ENCODE results near the gene SF3B1.
A peak's percentile ranks its signal among the peaks of the same experiment; 100 is the strongest.

SF3B1 gene

DNA sequence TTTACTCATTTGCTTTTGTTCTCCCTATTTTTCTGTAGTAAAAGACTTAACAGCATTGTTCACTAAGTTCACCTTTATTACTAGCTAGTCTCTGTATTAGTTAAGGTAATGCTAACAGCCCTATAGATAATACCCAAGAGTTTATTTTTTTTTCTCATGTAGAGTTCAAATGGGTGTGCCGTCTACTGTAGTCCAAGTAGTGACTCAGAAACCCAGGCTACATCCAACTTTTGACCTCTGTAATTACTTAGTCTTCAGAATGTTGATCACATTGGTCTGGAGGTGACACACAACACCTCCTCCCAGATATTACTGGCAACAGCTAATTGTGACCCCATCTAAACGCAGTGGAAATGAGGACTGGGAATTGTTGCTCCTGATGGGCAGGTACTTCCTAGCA lies 26.2 kb upstream of the SF3B1 start:
- TF ChIP-seq, protein P1, sequence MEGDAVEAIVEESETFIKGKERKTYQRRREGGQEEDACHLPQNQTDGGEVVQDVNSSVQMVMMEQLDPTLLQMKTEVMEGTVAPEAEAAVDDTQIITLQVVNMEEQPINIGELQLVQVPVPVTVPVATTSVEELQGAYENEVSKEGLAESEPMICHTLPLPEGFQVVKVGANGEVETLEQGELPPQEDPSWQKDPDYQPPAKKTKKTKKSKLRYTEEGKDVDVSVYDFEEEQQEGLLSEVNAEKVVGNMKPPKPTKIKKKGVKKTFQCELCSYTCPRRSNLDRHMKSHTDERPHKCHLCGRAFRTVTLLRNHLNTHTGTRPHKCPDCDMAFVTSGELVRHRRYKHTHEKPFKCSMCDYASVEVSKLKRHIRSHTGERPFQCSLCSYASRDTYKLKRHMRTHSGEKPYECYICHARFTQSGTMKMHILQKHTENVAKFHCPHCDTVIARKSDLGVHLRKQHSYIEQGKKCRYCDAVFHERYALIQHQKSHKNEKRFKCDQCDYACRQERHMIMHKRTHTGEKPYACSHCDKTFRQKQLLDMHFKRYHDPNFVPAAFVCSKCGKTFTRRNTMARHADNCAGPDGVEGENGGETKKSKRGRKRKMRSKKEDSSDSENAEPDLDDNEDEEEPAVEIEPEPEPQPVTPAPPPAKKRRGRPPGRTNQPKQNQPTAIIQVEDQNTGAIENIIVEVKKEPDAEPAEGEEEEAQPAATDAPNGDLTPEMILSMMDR (conservative IDR thresholded peaks at IDR 0.05), result no peak
- H3K27ac ChIP-seq, result no peak overlapping the region

DNA sequence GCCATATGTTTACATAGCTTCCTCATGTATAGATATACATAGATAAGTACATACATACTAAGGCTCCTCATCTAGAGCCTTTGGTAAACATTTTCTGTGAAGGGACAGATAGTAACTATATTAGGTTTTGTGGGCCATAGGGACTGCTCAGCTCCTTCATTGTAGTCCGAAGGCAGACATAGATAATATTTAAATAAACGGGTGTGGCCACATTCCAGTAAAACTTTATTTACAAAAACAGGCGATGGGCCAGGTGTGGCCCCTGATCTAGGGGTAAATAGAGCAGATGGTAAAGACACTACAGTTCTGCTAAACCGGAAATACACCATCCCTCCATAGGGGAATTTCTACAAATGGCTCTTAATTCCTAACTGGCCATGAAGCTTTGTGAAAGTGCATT lies 25.8 kb upstream of the SF3B1 start:
- TF ChIP-seq, protein P1 (conservative IDR thresholded peaks at IDR 0.05), result no peak
- H3K27ac ChIP-seq, result no peak overlapping the region

DNA sequence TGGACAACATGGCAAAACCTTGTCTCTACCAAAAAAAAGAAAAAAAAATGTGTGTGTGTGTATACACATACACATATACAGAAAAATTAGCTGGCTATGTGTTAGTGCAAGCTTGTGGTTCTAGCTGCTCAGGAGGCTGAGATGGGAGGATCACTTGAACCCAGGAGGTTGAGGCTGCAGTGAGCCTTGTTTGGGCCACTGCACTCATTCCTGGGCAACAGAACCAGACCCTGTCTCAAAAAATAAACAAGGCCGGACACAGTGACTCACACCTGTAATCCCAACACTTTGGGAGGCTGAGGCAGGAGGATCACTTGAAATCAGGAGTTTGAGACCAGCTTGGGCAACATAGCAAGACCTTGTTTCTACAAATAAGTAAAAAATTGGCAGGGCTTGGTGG lies 20.6 kb upstream of the SF3B1 start:
- no peak overlapping the region for H3K27ac ChIP-seq
- TF ChIP-seq, protein P1 (conservative IDR thresholded peaks at IDR 0.05), result no peak

DNA sequence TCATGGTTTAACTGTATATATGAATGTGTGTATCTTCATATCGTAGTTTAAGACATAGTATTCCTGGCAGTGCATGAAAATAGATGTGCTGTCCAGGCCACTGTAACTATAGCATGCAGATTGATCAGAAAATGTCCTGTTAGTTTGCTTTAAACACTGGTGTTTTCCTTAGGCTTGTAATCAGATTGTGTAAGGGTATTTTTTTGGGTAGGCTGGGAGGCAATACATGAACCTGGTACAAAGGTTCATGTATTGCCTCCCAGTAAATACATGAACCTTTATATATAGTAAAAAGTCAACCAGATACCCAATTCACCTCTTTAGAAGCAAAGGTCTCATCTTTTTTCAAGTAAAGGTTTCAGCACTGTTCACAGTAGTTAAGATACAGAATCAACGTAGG lies 20.1 kb upstream of the SF3B1 start:
- TF ChIP-seq, protein P1 (conservative IDR thresholded peaks at IDR 0.05), result no peak
- H3K27ac ChIP-seq, result peak overlapping the region; percentile 88

DNA sequence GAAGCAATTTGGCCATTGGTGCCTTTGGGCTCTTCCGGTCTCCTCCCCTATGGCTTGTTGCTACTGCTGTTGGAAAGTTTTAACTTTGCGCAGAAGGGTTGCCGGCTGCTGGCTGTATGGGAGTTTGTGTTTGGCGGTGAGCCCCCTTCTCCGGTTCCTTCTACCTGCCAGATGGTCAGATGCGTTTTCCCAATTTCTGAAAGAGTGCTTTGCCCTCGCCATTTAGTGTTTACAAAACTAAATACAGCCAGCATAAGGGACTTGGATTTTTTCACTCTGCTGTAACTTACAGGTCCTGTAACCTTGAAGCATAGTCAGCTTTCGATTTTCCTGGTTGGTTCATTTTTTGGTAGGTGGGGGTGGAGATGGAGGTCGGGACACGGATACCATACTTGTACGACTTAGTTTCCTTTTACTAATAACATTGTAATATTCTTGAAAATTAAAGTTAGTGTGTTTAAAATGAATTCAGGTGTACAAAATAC lies 19.1 kb upstream of the SF3B1 start:
- TF ChIP-seq, protein P1 (conservative IDR thresholded peaks at IDR 0.05), result no peak
- peak overlapping the region; percentile 88 for H3K27ac ChIP-seq

DNA sequence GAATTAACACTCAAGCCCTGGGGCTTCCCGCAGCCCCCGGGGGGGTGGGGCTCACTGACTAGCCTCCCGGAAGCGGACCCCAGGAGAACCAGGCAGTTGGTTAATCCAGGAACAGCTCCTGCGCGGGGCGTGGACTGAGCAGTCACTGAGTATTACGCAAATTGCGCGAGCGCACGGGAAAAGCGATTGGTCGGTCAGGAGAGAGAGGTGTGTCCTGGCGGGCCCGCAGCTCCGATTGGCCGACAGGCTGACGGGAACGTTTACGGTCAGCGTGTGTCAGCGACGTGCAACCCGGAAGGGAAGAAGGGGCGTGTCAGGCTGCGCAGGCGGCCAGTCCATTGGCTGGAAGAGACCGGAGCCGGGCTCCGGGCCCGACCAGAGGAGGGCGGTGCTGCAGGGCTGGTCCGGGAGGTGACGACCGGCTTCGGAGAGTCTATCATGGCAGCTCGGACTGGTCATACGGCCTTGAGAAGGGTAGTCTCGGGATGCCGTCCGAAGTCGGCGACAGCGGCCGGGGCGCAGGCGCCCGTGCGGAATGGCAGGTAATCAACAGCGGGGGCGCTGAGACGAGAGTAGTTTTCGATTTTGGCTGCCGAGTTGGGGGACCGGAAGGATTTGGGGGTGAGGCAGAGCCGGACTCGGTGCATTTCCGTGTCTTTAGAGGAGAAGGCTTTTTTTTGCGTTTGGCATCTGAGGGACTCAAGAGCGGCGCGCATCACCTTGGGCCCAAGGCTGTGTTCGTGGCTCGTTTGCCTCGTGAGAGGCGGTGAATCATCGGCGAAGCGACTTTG lies 18.5 kb upstream of the SF3B1 start, which contains the start of gene COQ10B:
COQ10B (plus strand) TSS at position 430 of the 791 bp plus-strand sequence; CDS start at position 439, 9 bp downstream.
- TF ChIP-seq, protein P1 (conservative IDR thresholded peaks at IDR 0.05), result peak; percentile 25
- peak within 1 kb of the TSS; percentile 88 for H3K27ac ChIP-seq

DNA sequence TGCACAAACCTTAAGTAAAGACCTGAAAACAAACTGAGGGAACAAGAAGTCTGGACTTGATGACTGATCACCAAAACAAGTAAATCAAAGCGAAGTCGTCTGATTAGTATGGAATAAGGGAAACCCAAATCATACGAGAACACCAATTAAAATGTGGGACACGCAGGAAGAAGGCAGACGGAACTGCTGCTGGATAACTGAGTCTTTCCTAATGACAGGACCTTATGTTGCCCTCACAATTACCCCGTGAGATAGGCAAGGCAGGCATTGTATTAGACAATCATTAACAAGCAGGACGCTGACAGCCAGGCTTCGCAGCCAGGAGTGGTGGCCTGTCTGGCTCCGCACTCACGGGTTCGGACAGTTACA lies 17.9 kb upstream of the SF3B1 start:
- peak overlapping the region; percentile 88 for H3K27ac ChIP-seq
- TF ChIP-seq, protein P1 (conservative IDR thresholded peaks at IDR 0.05), result no peak

DNA sequence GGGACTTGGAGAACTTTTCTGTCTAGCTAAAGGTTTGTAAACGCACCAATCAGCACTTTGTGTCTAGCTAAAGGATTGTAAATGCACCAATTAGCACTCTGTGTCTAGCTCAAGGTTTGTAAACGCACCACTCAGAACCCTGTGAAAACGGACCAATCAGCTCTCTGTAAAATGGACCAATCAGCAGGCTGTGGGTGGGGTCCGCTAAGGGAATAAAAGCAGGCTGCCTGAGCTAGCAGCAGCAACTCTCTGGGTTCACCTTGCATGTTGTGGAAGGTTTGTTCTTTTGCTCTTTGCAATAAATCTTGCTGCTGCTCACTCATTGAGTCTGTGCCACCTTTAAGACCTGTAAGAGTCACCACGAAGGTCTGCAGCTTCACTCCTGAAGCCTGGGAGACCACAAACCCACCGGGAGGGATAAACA lies 16.1 kb upstream of the SF3B1 start:
- H3K27ac ChIP-seq, result peak overlapping the region; percentile 48; the same call in 1 of the 2 replicates
